ENCODE results near the gene ARRDC4.

- TF ChIP-seq EP300 (conservative IDR thresholded peaks at IDR 0.05; ENCODE audit: poor library complexity, severe bottlenecking) (no peak), EZH2 (IDR thresholded peaks at IDR 0.05; ENCODE audit: borderline replicate concordance, insufficient read depth, low read length, poor library complexity, severe bottlenecking) (no peak), CTCF (IDR thresholded peaks at IDR 0.05; ENCODE audit: poor library complexity, severe bottlenecking) (no peak), POLR2AphosphoS5 (IDR thresholded peaks at IDR 0.05) (no peak), RAD21 (conservative IDR thresholded peaks at IDR 0.05) (no peak), REST (IDR thresholded peaks at IDR 0.05; ENCODE audit: borderline replicate concordance) (no peak)
Observed at GRCh38 chr15:98018761-98019351, 58.4 kb downstream of the ARRDC4 start.
